GM21360 (cell line): ENCODE results near the gene ORM1.

Source experiments
- ATAC-seq: cut with Tn5 transposase; IDR thresholded peaks from one replicate; pipeline ENCODE4 v1.9.1; 2021; ENCODE audit warnings: mild to moderate bottlenecking, moderate library complexity; ENCODE audit not compliant: unreplicated experiment

ORM1 gene

GRCh38 chr9:114341152-114341830, 18.4 kb downstream of the ORM1 start:
- ATAC-seq, result no peak

- no peak for ATAC-seq
Measured at GRCh38 chr9:114341991-114342390, 19.1 kb downstream of the ORM1 start.

GRCh38 chr9:114342755-114343440, 20.0 kb downstream of the ORM1 start:
- no peak for ATAC-seq

GRCh38 chr9:114343471-114344187, 20.7 kb downstream of the ORM1 start:
- ATAC-seq, result no peak

DNA sequence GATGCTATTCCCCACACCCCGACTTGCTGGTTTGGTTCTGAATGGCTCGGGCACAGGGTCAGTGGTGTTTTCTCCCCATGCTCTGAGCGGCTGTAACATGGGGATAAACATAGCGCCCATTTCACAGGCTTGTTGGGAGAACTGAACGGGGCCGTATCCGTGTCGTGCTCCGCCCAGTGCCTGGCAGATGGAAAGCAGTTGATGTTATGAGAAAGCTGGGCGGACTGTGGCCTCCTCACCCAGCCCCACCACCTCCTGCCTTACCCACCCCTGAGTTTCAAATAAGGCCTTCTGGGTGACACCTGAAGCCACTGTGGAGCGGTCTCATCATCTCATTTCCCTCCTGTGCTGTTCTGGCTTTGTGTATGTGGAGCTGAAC, 21.3 kb downstream of the ORM1 start:
- no peak for ATAC-seq

GRCh38 chr9:114344692-114345091, 21.8 kb downstream of the ORM1 start:
- no peak for ATAC-seq

DNA sequence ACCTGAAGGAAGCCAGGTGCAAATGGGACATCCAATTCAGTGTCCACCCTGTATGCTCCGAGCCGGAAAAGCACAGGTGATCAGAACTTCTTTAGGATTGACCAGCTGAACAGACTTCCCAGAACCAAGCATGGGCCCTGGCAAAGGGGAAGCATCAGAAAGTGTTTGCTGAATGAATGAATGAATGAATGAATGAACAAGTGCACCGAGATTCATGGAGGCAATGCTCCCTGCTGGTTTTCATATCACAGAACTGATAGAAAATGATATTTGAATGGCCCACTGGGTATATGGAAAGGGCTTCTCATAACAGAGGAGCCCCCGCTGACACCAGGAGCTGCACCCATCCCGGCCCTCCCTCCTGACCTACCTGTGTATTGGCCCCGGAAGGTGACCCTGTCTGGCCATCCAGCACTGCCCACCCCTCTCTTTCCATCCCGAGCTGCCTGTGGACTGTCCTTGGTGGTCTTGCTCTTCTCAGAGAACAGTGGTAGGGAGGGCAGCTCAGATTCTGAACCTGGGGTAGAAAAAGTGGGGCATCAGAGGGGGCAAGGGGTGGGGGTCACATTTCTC, 22.7 kb downstream of the ORM1 start:
- ATAC-seq, result no peak

- ATAC-seq, result no peak
Measured at GRCh38 chr9:114346146-114346545, 23.2 kb downstream of the ORM1 start.

- ATAC-seq, result no peak
Measured at GRCh38 chr9:114347675-114348074, 24.8 kb downstream of the ORM1 start.

DNA sequence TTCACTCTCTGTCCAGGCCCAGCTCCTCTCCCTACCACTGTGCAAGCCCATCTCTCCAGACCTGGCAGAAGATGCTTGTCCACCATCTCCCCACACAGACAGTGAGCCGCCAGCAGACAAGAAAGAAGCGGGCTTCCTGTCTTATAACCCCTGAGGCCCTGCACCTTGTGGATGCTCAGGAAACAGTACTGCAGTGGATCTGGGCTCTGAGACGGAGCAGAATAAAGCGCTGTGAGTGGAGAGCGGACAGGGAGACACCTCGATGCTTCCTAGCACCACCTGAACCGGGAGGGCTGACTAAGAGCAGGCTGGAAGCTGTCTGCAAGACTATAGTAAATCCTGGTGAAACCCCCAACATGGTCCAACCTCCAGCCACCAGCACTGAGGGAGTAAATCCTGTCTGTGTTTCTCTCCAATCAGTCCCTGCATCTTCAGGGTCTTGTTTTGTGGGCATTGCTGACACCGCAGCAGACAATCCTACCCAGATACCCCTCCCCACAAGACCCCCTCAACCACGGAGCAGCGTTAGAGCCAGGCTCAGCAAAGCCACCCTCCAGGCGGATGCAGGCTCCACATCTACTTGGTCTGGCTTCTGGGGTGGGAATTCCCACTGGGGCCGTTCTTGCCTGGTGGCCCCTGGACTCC, 25.5 kb downstream of the ORM1 start:
- no peak for ATAC-seq

DNA sequence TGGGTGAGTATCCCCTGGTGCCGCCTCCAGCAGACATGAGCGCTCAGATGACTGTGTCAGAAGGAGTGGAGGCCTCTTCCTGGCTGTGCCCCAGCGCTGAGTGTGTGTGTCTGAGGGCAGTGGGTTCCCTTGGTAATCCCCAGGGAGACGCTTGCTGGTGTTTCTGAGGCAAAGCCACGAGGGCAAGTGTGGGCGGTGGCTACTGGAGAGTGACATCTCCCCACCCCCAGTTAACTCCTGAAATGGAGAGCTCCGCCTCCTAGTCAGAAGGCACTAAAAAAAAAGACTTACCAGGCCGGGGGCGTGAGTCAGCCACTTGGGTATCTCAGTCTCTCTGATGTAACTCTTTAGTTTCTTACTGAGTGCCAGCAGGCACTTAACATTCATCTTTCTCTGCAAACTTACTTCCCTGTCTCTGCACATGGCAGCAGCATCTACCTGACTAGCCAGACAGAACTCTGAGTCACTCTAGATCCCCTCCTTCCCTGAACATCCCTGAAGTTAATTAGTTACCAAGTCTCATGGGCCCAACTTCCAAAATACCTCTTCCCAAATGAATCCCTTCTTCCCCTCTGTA, 26.1 kb downstream of the ORM1 start:
- peak; percentile 87 for ATAC-seq

GRCh38 chr9:114349713-114350480, 27.0 kb downstream of the ORM1 start:
- no peak for ATAC-seq

- no peak for ATAC-seq
Measured at GRCh38 chr9:114350636-114351401, 27.9 kb downstream of the ORM1 start.

- no peak for ATAC-seq
Measured at GRCh38 chr9:114351932-114352331, 29.0 kb downstream of the ORM1 start.

DNA sequence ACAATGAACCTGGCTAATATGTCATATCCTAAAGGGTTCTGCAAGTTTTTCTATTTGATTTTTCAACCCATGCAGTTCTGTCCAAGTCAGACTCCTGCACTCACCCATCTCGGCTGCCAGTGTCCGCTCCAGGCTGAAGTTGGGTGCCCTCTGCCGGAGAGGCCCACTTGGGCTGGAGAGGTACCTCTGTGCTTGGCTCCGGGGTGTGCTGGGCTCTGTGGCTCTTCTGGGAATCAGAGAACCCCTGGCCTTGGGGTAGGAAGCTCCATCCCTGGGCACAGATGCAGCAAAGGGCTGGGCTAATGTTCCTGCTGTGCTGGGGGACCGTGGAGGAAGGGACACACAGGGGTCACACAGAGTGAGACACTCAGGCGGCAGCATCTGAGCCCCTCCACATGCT, 32.9 kb downstream of the ORM1 start:
- no peak for ATAC-seq

DNA sequence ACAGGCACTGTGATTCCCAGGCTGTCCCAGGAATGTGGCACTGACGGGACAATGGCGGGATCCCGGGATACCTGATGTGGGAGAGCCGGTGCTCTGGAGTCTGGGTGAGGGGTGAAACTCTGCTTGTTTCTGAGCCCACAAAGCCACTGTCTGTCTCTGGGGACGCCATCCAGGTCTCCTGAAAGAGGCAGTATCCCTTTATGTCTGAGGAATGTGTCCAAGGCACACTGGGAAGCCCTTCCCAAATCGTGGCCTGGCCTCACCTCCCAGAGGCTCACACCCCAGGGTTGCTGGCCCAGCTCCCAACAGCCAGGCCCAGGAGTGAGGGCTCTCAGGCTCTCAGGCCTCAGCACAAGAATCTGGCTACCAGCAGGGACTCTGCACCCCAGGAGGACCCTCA, 33.9 kb downstream of the ORM1 start:
- ATAC-seq, result no peak

GRCh38 chr9:114357360-114357759, 34.5 kb downstream of the ORM1 start:
- no peak for ATAC-seq

DNA sequence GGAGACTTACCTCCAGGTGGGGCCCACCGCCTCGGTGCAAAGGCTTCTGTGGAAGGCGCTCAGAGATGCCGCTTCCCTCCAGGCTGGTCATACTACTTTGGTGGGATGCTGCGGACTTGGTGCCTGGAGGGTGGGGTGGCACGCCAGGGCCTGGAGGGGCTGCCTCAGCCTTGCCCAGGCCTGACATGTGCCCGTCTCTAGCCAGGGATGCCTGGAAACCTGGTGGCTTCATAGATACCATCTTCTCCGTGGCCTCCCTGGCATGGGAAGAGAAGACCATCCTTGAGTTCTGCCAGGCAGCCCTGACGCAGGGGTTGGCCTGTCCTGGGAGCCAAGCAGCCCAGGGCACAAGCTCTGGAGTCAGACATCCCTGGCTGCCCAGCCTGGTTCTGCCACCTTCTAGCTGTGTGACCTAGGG, 35.0 kb downstream of the ORM1 start:
- no peak for ATAC-seq

DNA sequence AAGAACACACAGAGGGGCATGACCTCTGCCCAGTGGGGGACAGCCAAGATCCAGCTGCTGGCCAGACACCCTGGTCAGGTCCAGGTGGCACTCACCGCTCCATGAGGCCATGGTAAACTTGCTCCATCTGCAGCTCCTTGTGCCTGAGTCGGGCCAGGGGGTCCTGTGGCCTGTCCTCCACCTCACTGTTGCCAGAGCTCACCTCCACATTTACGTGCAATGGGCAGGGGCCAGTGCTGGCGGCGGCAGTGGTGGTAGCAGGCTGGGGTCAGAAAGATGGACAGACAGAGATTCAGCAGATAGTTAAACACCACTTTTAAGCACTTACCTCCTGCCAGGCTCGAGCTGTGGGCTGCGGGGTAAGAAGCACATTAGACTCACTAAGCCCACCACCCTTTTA, 36.9 kb downstream of the ORM1 start:
- no peak for ATAC-seq
